Panc1 (cell line): ENCODE measurements around the gene BTBD8. TPM values are rescaled to one million over a fixed set of nuclear protein-coding genes. Genes with fewer than 3 reads are reported as not detected.

Experiments
- ATAC-seq: fragments of 200-7000 bp; cut with Tn5 transposase; 2 replicates; pipeline ENCODE4 v1.9.1; 2020; ENCODE audit warnings: mild to moderate bottlenecking, moderate library complexity
- BruUV-seq: library from RNA; stranded (reverse); fragments of 400-500 nt; replicated peaks from 2 replicates; lab custom pipeline; 2021; lab: Mats Ljungman, UMichigan
- CTCF ChIA-PET: fragments of 300-600 bp; sonication (Branson Sonifier 250); formaldehyde crosslinking; loops from one replicate; lab custom pipeline; 2022; ENCODE audit warnings: antibody characterized with exemption; lab: Charles Lee
- POLR2A ChIA-PET: fragments of 300-600 bp; sonication (Branson Sonifier 250); formaldehyde crosslinking; loops from one replicate; lab custom pipeline; 2022; ENCODE audit warnings: antibody characterized with exemption; lab: Charles Lee
- DNase-seq: peaks from one replicate; pipeline ENCODE4 v3.0.0-alpha.2; 2010; ENCODE audit warnings: low read depth, low spot score
- H3K27ac ChIP-seq: 2 replicates; pipeline ENCODE4 v1.5.1; 2011; ENCODE audit warnings: mild to moderate bottlenecking, low read length, inconsistent platforms
- H3K27me3 ChIP-seq: fragments of 200-500 bp; sonication (Bioruptor generic); 2 replicates; pipeline ENCODE4 v1.6.0; 2014; ENCODE audit warnings: low read length, inconsistent platforms; ENCODE audit not compliant: control insufficient read depth, insufficient read depth
- H3K36me3 ChIP-seq: fragments of 200-500 bp; sonication (Bioruptor generic); 2 replicates; pipeline ENCODE4 v1.5.1; 2014; ENCODE audit warnings: inconsistent platforms, mild to moderate bottlenecking, low read length, moderate library complexity; ENCODE audit not compliant: control insufficient read depth, insufficient read depth
- H3K4me1 ChIP-seq: 2 replicates; pipeline ENCODE4 v1.5.1; 2011; ENCODE audit warnings: inconsistent platforms, mild to moderate bottlenecking, low read length, moderate library complexity; ENCODE audit not compliant: control insufficient read depth, insufficient read depth
- H3K4me3 ChIP-seq, 2 experiments: 2 replicates each; pipeline ENCODE4 v1.5.1; 2011 to 2012; ENCODE audit warnings: low read depth in 2 of 2, low read length in 2 of 2, mild to moderate bottlenecking in 2 of 2, inconsistent platforms in 1 of 2, moderate library complexity in 1 of 2
- H3K9me3 ChIP-seq: fragments of 200-500 bp; sonication (Bioruptor generic); 2 replicates; pipeline ENCODE4 v1.5.1; 2014; ENCODE audit warnings: low read depth, mild to moderate bottlenecking, inconsistent platforms, low read length, moderate library complexity; ENCODE audit not compliant: control insufficient read depth, insufficient read depth
- POLR2AphosphoS5 ChIP-seq: IDR thresholded peaks from 2 replicates; pipeline ENCODE4 v1.6.1; 2012; ENCODE audit warnings: mild to moderate bottlenecking, low read depth, low read length, moderate library complexity
- REST ChIP-seq, 2 experiments: IDR thresholded peaks; 2 replicates each; pipeline ENCODE4 v1.6.1; 2011 to 2012; ENCODE audit warnings: low read depth in 2 of 2, control low read depth in 1 of 2, low read length in 1 of 2, mild to moderate bottlenecking in 1 of 2, moderate library complexity in 1 of 2; ENCODE audit not compliant: insufficient read depth in 1 of 2
- SIN3A ChIP-seq: IDR thresholded peaks from 2 replicates; pipeline ENCODE4 v1.6.1; 2012; ENCODE audit warnings: low read depth, mild to moderate bottlenecking, low read length, moderate library complexity, borderline replicate concordance; ENCODE audit not compliant: insufficient read depth
- TCF7L2 ChIP-seq: IDR thresholded peaks from 2 replicates; pipeline ENCODE4 v1.6.1; 2011; ENCODE audit warnings: mild to moderate bottlenecking, low read depth, low read length, inconsistent platforms
- in situ Hi-C: cut with HindIII; loops from 2 replicates; pipeline ENCODE4 v1.10.0; 2016; ENCODE audit warnings: low sequenced_read_pairs, low pct_unique_long_range_greater_than_20kb
- intact Hi-C: fragments of 100-400 bp; cut with micrococcal nuclease; formaldehyde crosslinking; loops from one replicate; pipeline ENCODE4 v1.10.0; 2022; ENCODE audit not compliant: unreplicated experiment
- total RNA-seq: library from RNA; stranded (reverse); gene quantifications from one replicate; pipeline ENCODE4 v1.2.1, GENCODE V29; 2021; ENCODE audit not compliant: unreplicated experiment
- TF ChIP-seq, protein P1 (sequence below): fragments of 450-650 bp; IDR thresholded peaks from 2 replicates; pipeline ENCODE4 v1.5.1; 2017; ENCODE audit warnings: mild to moderate bottlenecking

BTBD8 gene
- total RNA-seq, 1 experiment from 2014 or later = 0.69 TPM

DNA sequence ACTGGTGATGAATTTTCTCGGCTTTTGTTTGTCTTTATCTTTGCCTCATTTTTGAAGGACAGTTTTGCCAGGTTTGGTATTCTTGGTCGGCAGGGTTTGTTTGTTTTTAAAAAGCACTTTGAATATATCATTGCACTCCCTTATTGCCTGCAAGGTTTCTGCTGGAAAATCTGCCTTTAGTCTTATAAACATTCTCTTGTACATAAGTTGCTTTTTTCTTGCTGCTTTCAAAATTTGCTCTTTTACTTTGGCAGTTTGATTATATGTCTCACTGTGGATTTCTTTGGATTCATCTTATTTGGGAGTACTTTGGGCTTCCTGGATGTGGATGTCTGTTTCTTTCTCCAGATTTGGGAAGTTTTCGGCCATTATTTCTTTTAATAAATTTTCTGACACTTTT, 79.4 kb downstream of the BTBD8 start:
- Histone ChIP-seq H3K9me3 (no peaks in the 10 kb centered on the region), H3K27ac (no peak overlapping the region), H3K27me3 (no peaks in the 10 kb centered on the region), H3K4me1 (no peaks in the 10 kb centered on the region), H3K36me3 (no peaks in the 10 kb centered on the region), H3K4me3 (no peak overlapping the region)
- BruUV-seq = no TSS peak
- intact Hi-C loops (no loop called here), in situ Hi-C loops (no loop called here)
- TF ChIP-seq POLR2AphosphoS5 = no peak
- no peak for TF ChIP-seq REST (IDR thresholded peaks at IDR 0.05; ENCODE audit: insufficient read depth in 1 of 2, low read depth in 2 of 2, low read length in 1 of 2)
- TF ChIP-seq TCF7L2 = no peak
- TF ChIP-seq, protein P1, sequence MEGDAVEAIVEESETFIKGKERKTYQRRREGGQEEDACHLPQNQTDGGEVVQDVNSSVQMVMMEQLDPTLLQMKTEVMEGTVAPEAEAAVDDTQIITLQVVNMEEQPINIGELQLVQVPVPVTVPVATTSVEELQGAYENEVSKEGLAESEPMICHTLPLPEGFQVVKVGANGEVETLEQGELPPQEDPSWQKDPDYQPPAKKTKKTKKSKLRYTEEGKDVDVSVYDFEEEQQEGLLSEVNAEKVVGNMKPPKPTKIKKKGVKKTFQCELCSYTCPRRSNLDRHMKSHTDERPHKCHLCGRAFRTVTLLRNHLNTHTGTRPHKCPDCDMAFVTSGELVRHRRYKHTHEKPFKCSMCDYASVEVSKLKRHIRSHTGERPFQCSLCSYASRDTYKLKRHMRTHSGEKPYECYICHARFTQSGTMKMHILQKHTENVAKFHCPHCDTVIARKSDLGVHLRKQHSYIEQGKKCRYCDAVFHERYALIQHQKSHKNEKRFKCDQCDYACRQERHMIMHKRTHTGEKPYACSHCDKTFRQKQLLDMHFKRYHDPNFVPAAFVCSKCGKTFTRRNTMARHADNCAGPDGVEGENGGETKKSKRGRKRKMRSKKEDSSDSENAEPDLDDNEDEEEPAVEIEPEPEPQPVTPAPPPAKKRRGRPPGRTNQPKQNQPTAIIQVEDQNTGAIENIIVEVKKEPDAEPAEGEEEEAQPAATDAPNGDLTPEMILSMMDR = no peak
- TF ChIP-seq SIN3A = no peak
- DNase-seq = no peak
- ChIA-PET CTCF (no interaction called here), POLR2A (no interaction called here)
- ATAC-seq = no peak

DNA sequence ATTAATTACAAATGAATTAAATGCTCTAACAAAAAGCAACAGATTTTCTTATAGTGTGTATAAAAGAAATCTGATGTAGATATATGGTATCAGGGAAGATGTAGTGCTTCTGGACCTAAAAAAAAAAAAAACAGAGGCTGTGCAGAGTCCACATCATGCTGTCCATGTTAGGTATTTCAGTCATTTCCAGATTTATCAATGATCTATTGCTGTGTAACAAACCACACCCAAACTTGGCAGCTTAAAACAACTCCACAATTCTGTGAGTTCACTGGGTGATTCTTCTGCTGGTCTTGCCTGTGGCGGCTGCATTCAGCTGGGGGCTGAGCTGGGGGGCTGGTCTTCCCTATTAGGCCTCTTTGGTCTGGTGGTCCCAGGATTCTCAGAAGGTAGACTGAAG, 85.2 kb downstream of the BTBD8 start:
- H3K4me3 ChIP-seq = no peak overlapping the region
- no peaks in the 10 kb centered on the region; the same call in none of the 2 replicates for H3K27me3 ChIP-seq
- intact Hi-C loops = no loop called here
- no TSS peak for BruUV-seq
- ChIA-PET POLR2A (no interaction called here), CTCF (interaction anchor here (0.7 kb wide), 1 partner anchor 25 kb away, joined by 4 read pairs; no protein-coding TSS in a partner anchor)
- H3K36me3 ChIP-seq = no peaks in the 10 kb centered on the region
- no peak for ATAC-seq
- H3K4me1 ChIP-seq = no peaks in the 10 kb centered on the region
- H3K27ac ChIP-seq = no peak overlapping the region
- in situ Hi-C loops = no loop called here
- no peaks in the 10 kb centered on the region for H3K9me3 ChIP-seq
- TF ChIP-seq REST (IDR thresholded peaks at IDR 0.05; ENCODE audit: insufficient read depth in 1 of 2, low read depth in 2 of 2, low read length in 1 of 2) = no peak
- TF ChIP-seq POLR2AphosphoS5 = no peak
- no peak for TF ChIP-seq TCF7L2
- TF ChIP-seq SIN3A = no peak
- TF ChIP-seq, protein P1 = no peak
- no peak for DNase-seq
